Central memory CD4-positive, alpha-beta T cell (primary cell): Measurements from ENCODE around the gene EHD3.
"Not testable (repeated sequence)": the region's sequence is repeated elsewhere in the genome, so short reads cannot be mapped to it uniquely, and the experiment has no call there.

ENCODE experiments used
- DNase-seq: peaks from one replicate; pipeline ENCODE4 v3.0.0; 2022

EHD3 gene

DNA sequence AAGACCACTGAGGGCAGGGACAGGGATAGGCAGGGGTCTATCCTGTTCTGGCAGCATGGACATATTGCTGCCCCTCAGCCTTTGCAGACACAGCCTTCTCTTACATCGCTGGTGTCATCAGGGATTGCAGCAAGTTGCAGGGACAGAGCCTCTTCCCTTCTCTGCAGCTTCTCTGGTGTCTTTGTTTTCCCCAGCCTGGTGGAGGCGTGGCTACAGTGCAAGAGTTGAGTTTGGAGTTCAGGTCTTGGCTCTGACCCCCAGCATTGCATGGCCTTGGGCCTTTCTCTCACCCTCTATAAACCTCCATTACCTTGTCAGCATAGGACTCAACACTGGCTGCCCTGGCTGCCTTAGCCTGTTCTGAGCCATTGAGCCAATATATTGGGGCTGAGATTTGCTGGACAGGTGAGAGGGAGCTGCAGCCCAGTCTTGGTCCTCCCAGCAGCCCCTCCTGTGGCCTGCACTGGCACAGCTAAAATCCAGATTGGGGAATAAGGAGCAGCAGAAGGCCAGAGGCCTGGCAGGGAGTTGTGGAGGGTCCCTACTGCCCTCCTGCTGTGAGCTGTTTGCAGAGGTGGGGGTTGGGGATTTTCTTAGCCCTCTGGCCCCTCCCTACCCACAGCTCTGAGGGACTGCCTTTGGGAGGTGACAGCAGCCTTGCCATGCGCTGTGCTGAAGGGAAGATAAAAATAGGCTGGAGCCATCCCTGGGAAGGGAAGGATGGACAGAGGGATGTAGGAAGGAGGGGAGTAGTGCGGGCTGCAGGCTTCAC, 22.8 kb downstream of the EHD3 start:
- no peak for DNase-seq

DNA sequence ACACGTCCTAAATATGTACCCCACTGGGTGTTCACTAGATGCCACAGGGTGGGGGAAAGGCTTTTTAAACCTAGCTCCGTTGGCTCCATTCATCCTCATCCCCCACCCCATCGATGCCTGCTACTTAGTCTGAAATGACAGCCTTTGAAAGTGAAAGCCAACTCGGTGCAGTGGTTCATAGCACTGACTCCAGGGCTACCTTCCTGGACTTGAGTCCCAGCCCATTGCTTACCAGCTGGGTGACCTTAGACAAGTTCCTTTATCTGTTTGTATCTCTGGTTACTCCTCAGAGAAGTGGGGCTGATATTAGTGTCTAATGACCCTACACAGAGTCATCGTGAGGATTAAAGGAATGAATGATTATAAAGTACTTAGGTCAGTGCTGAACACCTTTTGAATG, 24.4 kb downstream of the EHD3 start:
- DNase-seq, result no peak

GRCh38 chr2:31259075-31259474, 25.1 kb downstream of the EHD3 start:
- no peak for DNase-seq

DNA sequence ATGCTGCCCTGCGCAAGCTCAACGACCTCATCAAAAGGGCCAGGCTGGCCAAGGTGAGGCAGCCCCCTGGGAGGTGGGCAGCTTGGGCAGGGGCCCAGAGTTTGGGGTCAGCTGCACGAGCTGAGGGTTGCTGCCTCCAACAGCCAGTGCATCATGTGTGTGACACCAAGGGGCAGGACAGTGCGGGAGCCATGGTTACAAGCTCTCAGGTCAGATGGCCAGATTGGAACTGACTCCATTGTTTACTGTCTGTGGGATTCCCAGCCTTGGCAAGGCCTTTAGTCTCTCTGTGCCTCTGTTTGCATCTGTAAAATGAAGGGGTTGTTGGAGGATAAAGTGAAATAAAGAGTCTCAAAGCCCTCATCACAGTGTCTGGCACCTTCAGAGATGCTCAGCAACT, 26.9 kb downstream of the EHD3 start:
- no peak for DNase-seq

DNA sequence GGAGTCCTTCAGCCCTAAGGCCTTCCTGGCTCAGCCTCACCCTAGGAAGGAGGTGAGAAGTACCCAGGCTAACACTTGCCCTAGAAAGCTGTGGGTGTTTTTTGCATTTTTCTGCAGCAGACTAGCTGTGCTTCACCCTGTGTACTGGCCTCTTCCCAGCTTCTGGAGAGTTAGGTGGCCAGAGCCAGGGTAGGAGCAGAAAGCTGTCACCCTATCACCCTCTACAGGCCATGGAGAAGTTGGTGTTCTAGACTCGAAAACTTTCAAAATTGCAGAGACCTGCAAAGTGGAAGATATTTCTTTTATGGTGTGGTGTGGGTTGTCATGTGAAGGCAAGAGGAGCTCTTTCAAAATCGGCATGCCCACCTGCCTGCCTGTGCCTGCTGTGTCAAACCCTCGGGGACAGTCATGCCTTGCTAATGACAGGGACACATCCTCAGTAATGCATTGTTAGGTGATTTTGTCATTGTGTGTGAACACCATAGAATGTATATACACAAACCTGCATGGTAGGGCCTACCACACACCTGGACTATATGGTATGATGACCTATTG, 29.8 kb downstream of the EHD3 start:
- no peak for DNase-seq

DNA sequence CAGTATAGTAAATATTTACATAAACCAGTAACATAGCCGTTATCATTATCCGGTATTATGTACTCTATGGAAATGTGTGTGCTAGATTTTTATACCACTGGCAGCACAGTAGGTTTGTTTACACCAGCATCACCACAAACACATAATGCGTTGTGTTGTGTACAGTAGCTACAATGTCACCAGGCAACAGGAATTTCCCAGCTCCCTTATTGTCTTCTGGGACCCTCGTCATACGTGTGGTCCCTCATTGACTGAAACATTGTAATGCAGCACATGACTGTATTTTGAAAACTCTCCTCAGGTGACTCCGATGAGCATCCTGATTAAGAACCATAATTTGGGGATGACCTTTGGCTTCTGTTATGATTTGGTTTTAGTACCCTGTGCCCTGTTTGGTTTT, 31.3 kb downstream of the EHD3 start:
- DNase-seq, result no peak

- DNase-seq, result no peak
These were observed 32.9 kb downstream of the EHD3 start for GRCh38 chr2:31266804-31267203.

- no peak for DNase-seq
These were observed 33.6 kb downstream of the EHD3 start for GRCh38 chr2:31267437-31268120.

- DNase-seq, result no peak
These were observed 34.4 kb downstream of the EHD3 start for GRCh38 chr2:31268344-31268743.

GRCh38 chr2:31269087-31269486, 35.1 kb downstream of the EHD3 start:
- no peak for DNase-seq

DNA sequence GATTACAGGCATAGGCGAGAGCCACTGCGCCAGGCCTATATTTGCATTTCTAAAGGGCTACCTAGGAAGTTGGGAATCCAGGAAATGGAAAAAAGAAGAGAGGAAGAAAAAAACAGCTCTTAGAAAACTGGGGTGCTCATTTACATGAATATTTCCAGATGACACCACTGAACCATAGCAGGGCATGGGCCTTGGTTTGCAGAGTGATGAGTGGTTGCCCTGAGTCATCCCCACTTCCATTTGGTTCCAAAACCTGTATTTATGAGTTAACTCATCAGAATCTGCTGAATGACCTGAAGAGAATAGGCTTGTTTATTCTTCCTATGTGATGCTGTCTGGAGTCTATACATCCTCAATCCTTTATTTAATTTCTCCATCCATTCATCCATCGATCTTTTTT, 36.2 kb downstream of the EHD3 start:
- DNase-seq, result no peak

- DNase-seq, result no peak
These were observed 36.9 kb downstream of the EHD3 start for GRCh38 chr2:31270822-31271231.

DNA sequence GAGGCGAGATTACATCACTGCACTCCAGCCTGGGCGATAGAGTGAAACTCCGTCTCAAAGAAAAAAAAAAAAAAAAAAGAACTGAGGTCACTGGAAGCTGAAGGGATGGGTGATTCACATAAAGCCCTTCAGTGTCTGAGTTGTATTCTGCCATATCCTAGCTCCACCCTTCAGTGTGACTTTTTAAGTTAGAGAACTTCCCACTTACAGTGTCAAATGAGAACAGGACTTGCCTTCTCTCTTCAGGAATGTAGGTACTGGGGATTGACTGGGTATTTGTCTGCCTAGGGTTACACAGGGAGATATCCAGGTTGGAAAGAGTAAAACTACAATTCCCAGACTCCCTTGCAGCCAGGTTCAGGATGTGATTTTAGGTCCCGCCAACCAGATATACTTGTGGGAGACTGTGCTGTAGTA, 37.9 kb downstream of the EHD3 start:
- DNase-seq, result no peak

DNA sequence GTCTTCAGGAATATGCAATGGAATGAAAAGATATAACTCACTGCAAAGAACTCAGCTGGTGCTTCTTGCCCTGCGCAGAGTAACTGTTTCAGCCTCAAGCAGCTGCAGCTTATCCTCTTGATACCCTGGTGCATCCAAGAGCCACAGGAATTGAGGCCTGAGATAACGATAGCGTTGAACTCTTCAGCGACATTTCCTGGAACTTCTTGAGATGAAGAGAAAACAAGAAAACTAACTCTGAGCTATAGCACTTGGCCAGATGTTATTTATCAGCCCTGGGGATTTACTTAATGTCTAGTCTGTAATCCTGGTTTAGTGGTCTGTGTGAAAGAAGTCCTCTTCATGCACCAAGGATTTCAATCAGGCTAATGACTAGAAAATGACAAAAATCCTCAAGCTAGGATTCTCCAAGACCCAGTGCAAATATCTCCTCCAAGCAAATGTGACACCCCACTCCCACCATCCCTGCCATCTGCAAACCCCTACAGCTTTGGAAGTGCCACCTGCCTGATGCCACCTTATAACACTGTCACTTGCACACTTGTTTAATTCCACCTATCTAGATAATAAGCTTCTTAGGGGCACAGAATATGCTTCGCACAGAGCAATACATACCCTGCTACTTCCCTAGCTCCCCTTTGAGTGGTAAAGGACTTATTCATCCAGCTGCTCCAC, 40.6 kb downstream of the EHD3 start:
- DNase-seq, result no peak

DNA sequence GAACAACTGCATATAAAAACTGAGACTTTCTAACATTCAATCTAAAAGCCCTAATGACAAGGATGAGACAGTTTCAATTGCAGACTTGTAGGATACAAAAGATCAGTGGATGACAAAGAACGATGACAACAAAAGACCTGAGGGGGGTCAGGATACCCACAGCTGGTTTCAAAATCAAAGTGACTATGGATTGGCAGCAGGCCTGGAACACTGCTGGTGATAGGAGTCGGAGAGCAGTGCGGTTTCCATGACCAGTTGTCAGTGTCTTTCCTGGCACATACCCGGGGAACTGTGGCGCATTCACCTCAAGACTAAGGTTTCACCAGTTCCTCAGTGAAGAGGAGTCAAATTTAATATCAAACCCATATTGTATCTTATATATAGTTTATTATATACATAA, 42.0 kb downstream of the EHD3 start:
- no peak for DNase-seq

DNA sequence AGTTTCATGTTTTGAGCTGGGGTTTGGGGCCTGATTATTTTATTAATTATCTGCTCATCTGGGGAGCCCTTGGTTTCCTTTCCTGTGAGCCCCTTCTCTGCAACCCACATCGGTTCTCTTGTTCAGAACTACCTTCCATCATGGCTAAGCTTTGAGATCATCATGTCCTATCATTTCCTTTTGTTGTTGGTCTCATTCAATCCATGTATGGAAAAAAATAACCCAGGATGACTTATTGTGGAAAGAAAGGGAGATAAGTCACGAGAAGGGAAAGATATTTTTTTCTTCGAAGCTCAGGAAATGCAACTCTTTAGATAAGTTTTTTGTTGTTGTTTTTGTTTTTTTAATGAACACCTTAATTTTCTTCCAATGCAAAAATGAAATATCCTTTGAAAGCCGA, 43.7 kb downstream of the EHD3 start:
- no peak for DNase-seq

- DNase-seq, result no peak
These were observed 48.7 kb downstream of the EHD3 start for GRCh38 chr2:31282634-31283033.

- DNase-seq, result not testable (repeated sequence)
These were observed 49.4 kb downstream of the EHD3 start for GRCh38 chr2:31283193-31283919.

DNA sequence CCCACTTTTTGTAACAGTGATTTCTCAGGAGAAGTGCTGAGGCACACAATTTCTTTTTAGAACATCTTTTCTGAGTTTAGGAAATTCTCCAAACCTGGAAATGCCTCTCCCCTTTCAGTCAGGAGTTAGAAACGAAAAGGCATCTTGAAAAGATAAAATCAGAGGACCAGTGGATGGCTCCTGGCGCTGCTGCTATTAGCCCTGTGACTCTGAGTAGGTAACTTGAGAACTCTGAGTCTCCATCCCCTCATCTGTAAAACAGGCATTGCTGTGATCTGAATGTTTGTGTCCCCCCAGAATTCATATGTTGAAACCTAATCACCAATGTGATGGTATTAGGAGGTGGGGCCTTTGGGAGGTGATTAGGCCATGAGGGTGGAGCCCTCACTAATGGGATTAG, 50.2 kb downstream of the EHD3 start:
- no peak for DNase-seq

DNA sequence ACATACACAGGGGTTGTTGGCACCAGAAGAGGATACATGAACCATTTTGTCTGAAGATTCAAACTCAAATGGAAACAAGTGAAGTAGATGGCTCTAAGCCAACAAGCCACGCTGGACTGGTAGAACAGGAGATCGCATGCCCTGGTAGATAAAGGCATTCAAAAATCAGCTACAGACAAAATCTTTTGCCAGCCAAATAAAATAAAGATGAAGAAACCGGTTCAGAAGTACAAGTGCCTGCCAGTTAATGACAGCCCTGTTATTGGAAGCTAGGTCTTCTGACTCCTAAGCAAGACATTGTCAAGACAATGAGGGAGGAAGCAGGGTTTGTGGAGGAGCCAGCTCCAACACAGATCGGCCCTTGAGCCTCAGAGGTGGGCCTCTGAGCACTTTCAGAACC, 52.3 kb downstream of the EHD3 start:
- DNase-seq, result no peak

DNA sequence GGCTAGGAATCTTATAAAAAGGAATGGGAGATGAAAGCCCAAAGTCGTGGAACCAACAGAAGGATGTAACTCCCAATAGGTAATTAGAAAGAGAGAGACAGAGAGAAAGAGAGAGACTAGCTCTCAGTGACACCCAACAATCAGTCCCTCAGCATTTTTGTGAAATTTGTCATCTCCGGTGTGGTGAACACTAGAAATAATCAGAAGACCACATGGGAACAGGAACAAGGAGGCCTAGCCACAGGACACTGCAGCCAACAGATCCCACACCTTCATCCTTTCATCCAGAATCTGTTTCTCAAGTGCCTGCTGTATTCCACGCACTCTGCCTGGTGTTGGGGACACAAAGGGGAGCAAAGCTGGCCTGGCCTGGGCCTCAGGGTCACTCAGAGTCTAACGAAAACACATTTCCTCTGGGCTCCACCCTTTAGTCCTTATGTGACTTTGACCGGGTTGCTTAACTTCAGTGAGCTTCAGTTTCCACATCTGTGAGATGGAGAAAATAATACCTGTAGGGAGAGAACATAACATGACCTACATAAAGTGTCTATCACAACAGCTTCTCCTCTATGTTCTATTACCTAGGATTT, 53.1 kb downstream of the EHD3 start:
- DNase-seq, result no peak

- DNase-seq, result no peak
These were observed 53.7 kb downstream of the EHD3 start for GRCh38 chr2:31287654-31288053.

GRCh38 chr2:31294196-31294595, 60.2 kb downstream of the EHD3 start:
- DNase-seq, result no peak
